Measurements from ENCODE around the gene HOOK1.
A peak's percentile ranks its signal among the peaks of the same experiment; 100 is the strongest.

HOOK1 gene

GRCh38 chr1:59814901-59815825 is at the start of gene HOOK1:
TSS of gene HOOK1 (plus strand) at chr1:59814949. CDS start at chr1:59815118, 169 bp downstream.
- H3K4me3 ChIP-seq (ENCODE audit: low read length): peak within 1 kb of the TSS; percentile 79
- TF ChIP-seq CTCF (IDR thresholded peaks at IDR 0.05; ENCODE audit: insufficient read depth, low read depth, low read length, missing control alignments): no peak
- DNase-seq (ENCODE audit: low read depth): peak; percentile 30

GRCh38 chr1:59765011-59765730 is 49.6 kb upstream of the HOOK1 start:
- H3K4me3 ChIP-seq (ENCODE audit: low read length): no peak overlapping the region
- no peak for TF ChIP-seq CTCF (IDR thresholded peaks at IDR 0.05; ENCODE audit: insufficient read depth, low read depth, low read length, missing control alignments)
- DNase-seq (ENCODE audit: low read depth): peak; percentile 96

GRCh38 chr1:59766227-59766855 is 48.4 kb upstream of the HOOK1 start:
- TF ChIP-seq CTCF (IDR thresholded peaks at IDR 0.05; ENCODE audit: insufficient read depth, low read depth, low read length, missing control alignments): no peak
- no peak for DNase-seq (ENCODE audit: low read depth)
- H3K4me3 ChIP-seq (ENCODE audit: low read length): no peak overlapping the region

DNA sequence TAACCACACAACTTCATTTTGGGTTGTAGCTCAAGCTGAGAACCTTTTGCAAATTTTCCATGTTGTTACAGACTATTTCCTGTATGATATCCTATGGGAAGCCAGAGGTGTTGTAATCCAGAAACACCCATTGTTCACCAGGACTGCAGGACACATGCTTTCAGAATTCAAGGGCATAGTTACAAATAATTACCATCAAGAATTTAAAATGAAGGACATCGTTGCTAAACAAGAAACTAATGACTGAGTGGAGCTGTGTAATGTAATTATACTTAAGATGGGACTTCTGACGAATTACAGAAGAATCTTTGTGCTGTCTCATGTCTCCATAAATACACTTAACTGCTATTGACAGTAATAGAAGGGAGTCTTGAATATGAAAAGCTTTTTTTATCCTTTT is 47.6 kb upstream of the HOOK1 start:
- H3K4me3 ChIP-seq (ENCODE audit: low read length): no peak overlapping the region
- no peak for TF ChIP-seq CTCF (IDR thresholded peaks at IDR 0.05; ENCODE audit: insufficient read depth, low read depth, low read length, missing control alignments)
- DNase-seq (ENCODE audit: low read depth): peak; percentile 42

DNA sequence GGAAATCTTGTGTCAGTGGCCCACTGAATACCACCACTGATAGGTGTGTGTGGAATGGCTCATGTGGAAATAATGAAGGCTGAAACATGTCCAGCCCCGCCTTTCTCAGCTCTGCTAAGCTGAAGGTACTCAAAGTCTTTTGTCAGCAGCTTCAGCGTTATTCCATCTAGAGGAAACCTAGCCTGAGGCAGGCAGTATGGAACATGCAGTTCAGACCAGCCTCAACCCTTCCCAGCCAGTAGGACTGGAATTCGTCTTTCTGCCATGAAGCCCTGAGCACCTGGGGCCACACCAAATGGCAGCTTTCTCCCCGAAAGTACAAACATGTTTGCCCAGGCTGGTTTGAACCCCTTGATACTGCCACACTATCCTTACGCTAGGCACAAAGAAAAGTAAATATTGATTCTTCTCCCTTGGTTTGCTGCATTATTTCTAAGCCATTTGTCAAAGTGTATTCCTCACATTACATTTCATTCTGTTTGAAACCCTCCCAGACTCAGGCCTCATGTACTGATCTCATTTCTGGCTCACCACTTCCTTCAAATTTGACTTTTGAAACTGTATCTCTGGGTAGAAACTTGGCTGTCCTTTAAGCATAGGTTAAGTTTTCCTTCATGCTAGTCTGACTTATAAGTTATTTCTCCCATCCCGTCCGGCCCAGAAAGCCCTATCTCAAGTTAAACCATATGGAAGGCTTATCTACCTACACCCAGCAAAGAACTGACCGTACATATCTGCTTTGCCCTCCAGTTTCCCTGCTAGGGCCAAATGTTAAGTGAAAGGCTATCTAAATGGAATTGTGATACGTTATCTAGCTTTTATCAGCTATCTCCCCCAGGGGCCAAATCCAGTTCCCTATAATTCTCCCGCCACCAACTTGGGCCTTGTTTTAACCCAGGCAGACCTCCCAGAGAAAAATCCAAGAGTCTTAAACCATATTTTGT is 45.7 kb upstream of the HOOK1 start:
- peak; percentile 5 for TF ChIP-seq CTCF (IDR thresholded peaks at IDR 0.05; ENCODE audit: insufficient read depth, low read depth, low read length, missing control alignments)
- H3K4me3 ChIP-seq (ENCODE audit: low read length): no peak overlapping the region
- peak; percentile 91 for DNase-seq (ENCODE audit: low read depth)

DNA sequence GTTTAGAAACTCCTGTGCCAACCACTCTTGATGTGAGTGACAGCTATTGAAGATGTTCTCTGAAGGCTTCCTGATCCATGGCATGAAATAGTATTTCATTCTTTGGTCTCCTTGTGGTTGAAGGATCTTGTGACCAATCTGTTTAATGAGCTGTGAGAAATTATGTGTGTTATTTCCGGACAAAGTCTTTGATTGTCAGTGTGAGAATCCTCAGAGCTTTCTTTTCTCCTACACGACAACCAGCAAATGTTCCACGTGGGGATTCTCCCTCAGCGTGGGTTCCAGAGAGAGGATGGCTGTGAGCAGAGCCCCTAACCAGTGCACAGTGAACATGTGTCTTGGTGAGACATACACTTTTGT is 45.0 kb upstream of the HOOK1 start:
- no peak for TF ChIP-seq CTCF (IDR thresholded peaks at IDR 0.05; ENCODE audit: insufficient read depth, low read depth, low read length, missing control alignments)
- no peak overlapping the region for H3K4me3 ChIP-seq (ENCODE audit: low read length)
- no peak for DNase-seq (ENCODE audit: low read depth)
